Left hindlimb (tissue), 1 donor: ENCODE results near the gene GLRX.

Experiments
- DNase-seq: peaks from one replicate; pipeline ENCODE4 v3.0.0-alpha.2; 2018

Gene GLRX

DNA sequence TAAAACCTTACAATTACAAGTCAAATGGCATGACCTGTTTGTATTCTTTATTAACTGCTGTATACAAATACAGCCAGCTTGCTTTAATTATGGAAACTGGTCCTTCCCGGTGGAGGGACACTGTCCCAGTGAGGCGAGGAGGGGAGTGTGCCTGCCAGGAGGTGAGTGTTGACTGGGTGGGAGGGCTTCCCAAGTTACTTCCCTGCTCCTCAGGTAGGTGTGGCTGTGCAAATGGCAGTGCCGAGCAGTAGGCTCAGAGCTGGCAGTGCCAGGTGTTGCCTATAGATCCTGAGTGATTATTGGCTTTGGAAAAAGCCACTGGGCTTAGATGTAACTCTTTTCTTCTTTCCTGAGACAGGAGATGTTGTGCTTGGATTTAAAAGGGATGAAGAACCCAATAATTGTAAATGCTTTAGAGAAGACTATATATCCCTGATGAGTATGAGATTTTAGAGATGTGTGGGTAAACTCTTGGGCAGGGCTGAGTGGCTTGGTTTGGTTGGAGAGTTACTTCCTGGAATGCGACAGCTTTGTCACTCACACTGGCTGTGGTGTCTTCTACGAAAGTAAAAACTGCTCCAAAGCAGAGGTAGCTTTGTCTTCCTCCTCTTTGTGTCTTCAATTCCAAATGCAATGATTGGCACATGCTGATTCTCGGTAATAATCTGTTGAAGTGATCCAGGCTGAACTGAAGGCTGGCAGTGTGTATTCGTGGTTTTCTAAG lies 43.7 kb downstream of the GLRX start:
- no peak for DNase-seq

- no peak for DNase-seq
Measured at GRCh38 chr5:95777441-95777840, 45.1 kb downstream of the GLRX start.

DNA sequence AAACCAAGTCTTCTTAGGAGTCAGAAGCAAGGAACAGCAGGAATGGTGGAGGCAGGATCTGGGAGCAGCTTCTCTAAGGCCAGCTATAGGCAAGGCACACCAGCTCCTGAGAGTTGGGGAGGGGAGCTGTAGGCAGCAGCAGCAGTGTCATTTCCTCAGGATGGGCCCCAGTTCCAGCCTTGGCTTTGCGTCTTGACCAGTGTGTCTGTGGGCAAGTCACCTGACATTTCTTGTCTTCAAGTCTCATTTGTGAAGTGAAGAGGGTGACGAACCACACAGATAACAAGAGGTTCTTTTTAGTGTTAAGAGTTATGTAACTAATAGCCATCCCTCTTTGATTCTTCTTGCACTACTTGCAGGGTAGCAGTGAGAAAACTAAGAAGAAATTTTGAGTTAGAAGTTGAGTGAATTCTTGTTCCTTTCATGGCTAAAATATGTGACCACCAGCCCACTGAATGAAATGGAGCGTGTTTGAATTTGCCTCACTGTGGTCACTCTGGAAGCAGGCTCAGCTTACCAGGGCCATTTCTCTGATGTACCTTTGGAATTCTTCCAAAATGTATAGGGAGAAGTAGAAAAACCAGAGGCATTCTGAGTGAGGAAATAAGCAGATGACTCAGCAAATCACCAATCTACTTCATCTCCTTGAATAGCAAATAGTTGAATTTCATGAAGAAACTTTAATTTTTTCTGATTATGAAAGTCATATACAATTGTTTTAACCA lies 49.0 kb downstream of the GLRX start:
- DNase-seq = no peak

- DNase-seq = no peak
Measured at GRCh38 chr5:95771892-95772291, 50.6 kb downstream of the GLRX start.

GRCh38 chr5:95770830-95771708 lies 51.5 kb downstream of the GLRX start:
- DNase-seq = no peak

DNA sequence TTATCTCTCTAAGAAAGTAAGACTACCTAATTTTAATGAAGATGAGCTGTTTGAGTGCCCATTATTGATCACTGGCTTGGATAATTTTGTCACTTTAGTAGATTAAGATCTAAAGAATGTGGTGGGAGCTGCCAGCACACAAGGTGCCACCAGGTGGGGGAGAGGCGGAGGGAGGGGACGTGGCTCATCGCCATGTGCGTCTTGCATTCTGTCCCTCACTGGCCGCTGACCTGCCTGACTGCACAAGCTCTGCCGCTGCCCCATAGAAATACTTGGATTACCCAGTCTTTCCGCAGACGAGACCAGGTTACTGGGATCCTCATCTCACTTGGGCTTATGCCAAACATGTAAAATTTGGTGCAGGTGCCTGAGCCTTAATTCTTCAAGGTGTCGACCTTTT lies 53.8 kb downstream of the GLRX start:
- no peak for DNase-seq

DNA sequence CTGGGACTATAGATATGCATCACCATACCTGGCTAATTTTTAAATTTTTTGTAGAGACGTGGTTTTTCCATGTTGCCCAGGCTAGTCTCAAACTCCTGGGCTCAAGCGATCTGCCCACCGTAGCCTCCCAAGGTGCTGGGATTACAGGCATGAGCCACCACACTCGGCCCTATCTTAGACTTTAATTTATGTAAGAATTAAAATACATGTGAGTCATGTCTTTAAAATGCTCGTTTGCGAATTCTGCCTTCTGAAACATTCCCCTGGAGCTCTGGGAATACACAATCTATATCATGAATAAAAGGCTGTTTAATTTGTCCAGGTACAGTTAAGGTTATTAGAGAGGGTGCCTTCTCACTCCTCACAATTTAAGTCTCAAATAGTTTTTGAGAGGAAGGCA lies 58.6 kb downstream of the GLRX start:
- no peak for DNase-seq
